IMR-90 (cell line): Measurements from ENCODE around the gene NR2F1. TPM values are rescaled to one million over a fixed set of nuclear protein-coding genes. Genes with fewer than 3 reads are reported as not detected.

Experiments
- ATAC-seq: fragments of 200-7000 bp; cut with Tn5 transposase; 2 replicates; pipeline ENCODE4 v1.9.1; 2020; ENCODE audit warnings: low read depth, mild to moderate bottlenecking, moderate library complexity
- BruUV-seq: library from RNA; stranded (reverse); fragments of 400-500 nt; replicated peaks from 2 replicates; lab custom pipeline; 2021; lab: Mats Ljungman, UMichigan
- CTCF ChIA-PET: fragments of 300-600 bp; formaldehyde crosslinking; extraction: SDS; loops from one replicate; lab custom pipeline; 2021; ENCODE audit warnings: antibody characterized with exemption; lab: Yijun Ruan, JAX
- POLR2A ChIA-PET: fragments of 300-600 bp; sonication (Branson Sonifier 250); formaldehyde crosslinking; loops from one replicate; lab custom pipeline; 2022; ENCODE audit warnings: antibody characterized with exemption; ENCODE audit not compliant: unreplicated experiment; lab: Charles Lee
- DNase-seq: peaks from one replicate; pipeline ENCODE4 v3.0.0; 2013
- H2AFZ ChIP-seq: replicated peaks from 2 replicates; pipeline ENCODE3; 2013; ENCODE audit warnings: low read length, mild to moderate bottlenecking; ENCODE audit not compliant: poor library complexity
- H2AK5ac ChIP-seq: 2 replicates; pipeline ENCODE4 v1.6.1; 2013; ENCODE audit warnings: low read depth, low read length, inconsistent platforms
- H2AK9ac ChIP-seq: replicated peaks from 2 replicates; pipeline ENCODE3; 2013; ENCODE audit warnings: mild to moderate bottlenecking, low read depth, low read length, moderate library complexity; ENCODE audit not compliant: poor library complexity
- H2BK120ac ChIP-seq: 2 replicates; pipeline ENCODE4 v1.6.1; 2013; ENCODE audit warnings: low read depth, low read length, inconsistent platforms
- H2BK15ac ChIP-seq: 3 replicates; pipeline ENCODE4 v1.6.1; 2013; ENCODE audit warnings: low read depth, low read length, inconsistent platforms
- H2BK20ac ChIP-seq: 2 replicates; pipeline ENCODE4 v1.6.1; 2013; ENCODE audit warnings: low read depth, mild to moderate bottlenecking, inconsistent platforms, low read length, moderate library complexity
- H2BK5ac ChIP-seq: 2 replicates; pipeline ENCODE4 v1.6.1; 2013; ENCODE audit warnings: mild to moderate bottlenecking, low read depth, low read length, inconsistent platforms; ENCODE audit not compliant: poor library complexity, severe bottlenecking
- H3K14ac ChIP-seq: replicated peaks from 2 replicates; pipeline ENCODE4 v1.6.1; 2013; ENCODE audit warnings: low read depth, low read length, inconsistent platforms
- H3K18ac ChIP-seq: 2 replicates; pipeline ENCODE4 v1.6.1; 2013; ENCODE audit warnings: low read depth, low read length, control low read depth
- H3K23ac ChIP-seq: 2 replicates; pipeline ENCODE4 v1.6.1; 2013; ENCODE audit warnings: low read depth, low read length, inconsistent platforms
- H3K27ac ChIP-seq: 2 replicates; pipeline ENCODE4 v1.5.1; 2013; ENCODE audit warnings: mild to moderate bottlenecking, control low read depth, low read length; ENCODE audit not compliant: insufficient read depth
- H3K27me3 ChIP-seq: 2 replicates; pipeline ENCODE4 v1.6.1; 2013; ENCODE audit warnings: low read length; ENCODE audit not compliant: control insufficient read depth, insufficient read depth
- H3K36me3 ChIP-seq: 2 replicates; pipeline ENCODE4 v1.6.1; 2013; ENCODE audit warnings: low read length, mixed read lengths; ENCODE audit not compliant: control insufficient read depth, insufficient read depth
- H3K4ac ChIP-seq: 2 replicates; pipeline ENCODE4 v1.6.1; 2013; ENCODE audit warnings: low read depth, low read length, inconsistent platforms
- H3K4me1 ChIP-seq: 2 replicates; pipeline ENCODE4 v1.6.1; 2013; ENCODE audit warnings: low read length, mixed read lengths; ENCODE audit not compliant: control insufficient read depth, insufficient read depth
- H3K4me2 ChIP-seq: 2 replicates; pipeline ENCODE4 v1.6.1; 2013; ENCODE audit warnings: low read depth, mild to moderate bottlenecking, control low read depth, low read length, moderate library complexity
- H3K4me3 ChIP-seq: 2 replicates; pipeline ENCODE4 v1.5.1; 2013; ENCODE audit warnings: low read depth, mild to moderate bottlenecking, control low read depth, low read length, moderate library complexity; ENCODE audit not compliant: insufficient read depth
- H3K56ac ChIP-seq: 2 replicates; pipeline ENCODE4 v1.6.1; 2013; ENCODE audit warnings: low read length, inconsistent platforms; ENCODE audit not compliant: insufficient read depth; ENCODE audit errors: extremely low read depth
- H3K79me1 ChIP-seq, 2 experiments: 2 replicates each; pipeline ENCODE4 v1.6.1; 2013; ENCODE audit warnings: low read length in 2 of 2, inconsistent platforms in 1 of 2, low read depth in 1 of 2
- H3K9ac ChIP-seq: 2 replicates; pipeline ENCODE4 v1.6.1; 2013; ENCODE audit warnings: low read depth, low read length, control low read depth
- H3K9me1 ChIP-seq: 2 replicates; pipeline ENCODE4 v1.6.1; 2013; ENCODE audit warnings: low read length, inconsistent platforms; ENCODE audit not compliant: insufficient read depth
- H3K9me3 ChIP-seq: 2 replicates; pipeline ENCODE4 v1.6.1; 2013; ENCODE audit warnings: low read length; ENCODE audit not compliant: control insufficient read depth, insufficient read depth
- H4K20me1 ChIP-seq: 2 replicates; pipeline ENCODE4 v1.6.1; 2013; ENCODE audit warnings: low read length, inconsistent platforms; ENCODE audit not compliant: insufficient read depth
- H4K5ac ChIP-seq: 2 replicates; pipeline ENCODE4 v1.6.1; 2013; ENCODE audit warnings: mild to moderate bottlenecking, low read depth, low read length, control low read depth
- H4K8ac ChIP-seq, 2 experiments: 2 replicates each; pipeline ENCODE4 v1.6.1; 2013; ENCODE audit warnings: low read depth in 2 of 2, low read length in 2 of 2, control low read depth in 1 of 2, inconsistent platforms in 1 of 2
- H4K91ac ChIP-seq: 2 replicates; pipeline ENCODE4 v1.6.1; 2013; ENCODE audit warnings: low read depth, low read length, inconsistent platforms; ENCODE audit not compliant: insufficient read depth
- BHLHE40 ChIP-seq: fragments of 150-350 bp; IDR thresholded peaks from 2 replicates; pipeline ENCODE4 v1.6.1; 2016; ENCODE audit warnings: mild to moderate bottlenecking, low read depth, low read length
- CEBPB ChIP-seq: IDR thresholded peaks from 2 replicates; pipeline ENCODE4 v1.6.1; 2012; ENCODE audit warnings: low read depth, low read length, improper control_type of control experiment
- CHD1 ChIP-seq: IDR thresholded peaks from 2 replicates; pipeline ENCODE4 v1.6.1; 2012; ENCODE audit warnings: low read depth, low read length, improper control_type of control experiment
- CTCF ChIP-seq: conservative IDR thresholded peaks from 2 replicates; pipeline ENCODE4 v1.5.1; 2012; ENCODE audit warnings: mild to moderate bottlenecking, low read depth, low read length, improper control_type of control experiment
- ELK1 ChIP-seq: fragments of 150-350 bp; IDR thresholded peaks from 2 replicates; pipeline ENCODE4 v1.6.1; 2016; ENCODE audit warnings: low read depth, mild to moderate bottlenecking, low read length, moderate library complexity, borderline replicate concordance
- FOS ChIP-seq: fragments of 150-350 bp; IDR thresholded peaks from 2 replicates; pipeline ENCODE4 v1.6.1; 2016; ENCODE audit warnings: low read depth, low read length
- MAFK ChIP-seq: IDR thresholded peaks from 2 replicates; pipeline ENCODE4 v1.6.1; 2012; ENCODE audit warnings: low read depth, low read length, improper control_type of control experiment
- MAZ ChIP-seq: IDR thresholded peaks from 2 replicates; pipeline ENCODE4 v1.6.1; 2012; ENCODE audit warnings: low read depth, mild to moderate bottlenecking, low read length, improper control_type of control experiment, moderate library complexity, borderline replicate concordance
- NFE2L2 ChIP-seq: fragments of 150-350 bp; IDR thresholded peaks from 2 replicates; pipeline ENCODE4 v1.6.1; 2016; ENCODE audit warnings: low read depth, mild to moderate bottlenecking, low read length
- POLR2A ChIP-seq: IDR thresholded peaks from 2 replicates; pipeline ENCODE4 v1.6.1; 2012; ENCODE audit warnings: mild to moderate bottlenecking, low read depth, low read length
- RCOR1 ChIP-seq: IDR thresholded peaks from 2 replicates; pipeline ENCODE4 v1.6.1; 2012; ENCODE audit warnings: mild to moderate bottlenecking, low read length, improper control_type of control experiment; ENCODE audit not compliant: insufficient replicate concordance
- RFX5 ChIP-seq: IDR thresholded peaks from 2 replicates; pipeline ENCODE4 v1.8.0; 2012; ENCODE audit warnings: low read depth, mild to moderate bottlenecking, low read length, moderate library complexity
- USF2 ChIP-seq: fragments of 150-350 bp; IDR thresholded peaks from 2 replicates; pipeline ENCODE4 v1.6.1; 2017; ENCODE audit warnings: mild to moderate bottlenecking, antibody characterized with exemption, low read length, low read depth
- WGBS, 2 experiments: methylation state at CpG; one replicate each; pipeline versions ENCODE4 v1.1.5 to v1.1.7; 2013; ENCODE audit warnings: missing lambda C conversion rate in 2 of 2; ENCODE audit not compliant: insufficient read length in 1 of 2; ENCODE audit errors: extremely low coverage in 2 of 2; 5-methylcytosine and 5-hydroxymethylcytosine counted together
- dilution Hi-C: fragments of 300-500 bp; cut with HindIII; formaldehyde crosslinking; loops from one replicate; pipeline ENCODE4 v1.14.3; 2018; ENCODE audit warnings: low sequenced_read_pairs; ENCODE audit not compliant: unreplicated experiment
- in situ Hi-C: fragments of 300-500 bp; cut with MboI; formaldehyde crosslinking; loops from 3 replicates; pipeline ENCODE4 v1.14.3; 2019; ENCODE audit warnings: low sequenced_read_pairs, inconsistent platforms, mixed read lengths
- intact Hi-C: fragments of 100-400 bp; cut with micrococcal nuclease; formaldehyde crosslinking; loops from 2 replicates; pipeline ENCODE4 v1.10.0; 2022
- polyA plus RNA-seq, 3 experiments: library from polyadenylated mRNA; depleted of rRNA; stranded (reverse); fragments of >200 nt; gene quantifications; 2 replicates each; pipeline ENCODE4 v1.2.3, GENCODE V29; 2012; ENCODE audit warnings: low replicate concordance in 1 of 3
- total RNA-seq: library from RNA; depleted of rRNA; stranded (reverse); fragments of >200 nt; gene quantifications from 2 replicates; pipeline ENCODE4 v1.2.3, GENCODE V29; 2012

NR2F1 gene
- total and polyA plus RNA-seq, 2 of the 4 experiments (the other 2 are of a cell fraction), result 19.0 to 160 TPM

GRCh38 chr5:93594591-93595419 is 11.8 kb downstream of the NR2F1 start:
- Histone ChIP-seq H3K79me1 (peaks cover 5 to 33% of the 10 kb centered on the region in 2 experiments; a peak in 2 of 4 replicates), H3K36me3 (peaks cover 39% of the 10 kb centered on the region), H3K9ac (no peak overlapping the region), H3K4me1 (peaks cover 33% of the 10 kb centered on the region), H2BK20ac (no peak overlapping the region), H4K5ac (peak overlapping the region; percentile 12; the same call in 1 of the 2 replicates), H2BK5ac (no peak overlapping the region), H3K23ac (0 out of 2 replicates have a peak overlapping the region, but pooled peaks have one; percentile 31), H3K56ac (no peak overlapping the region), H2AK5ac (no peak overlapping the region; the same call in 1 of the 2 replicates), H2BK15ac (no peak overlapping the region), H3K27ac (peak overlapping the region; percentile 7; the same call in 1 of the 2 replicates), H3K27me3 (no peaks in the 10 kb centered on the region), H4K8ac (0 out of 4 replicates have a peak overlapping the region, but pooled peaks of 1 of the 2 experiments have one; percentile 16), H4K20me1 (peaks cover 11% of the 10 kb centered on the region), H3K9me1 (peaks cover 11% of the 10 kb centered on the region; the same call in 1 of the 2 replicates), H3K4ac (no peak overlapping the region), H3K18ac (no peak overlapping the region; the same call in 1 of the 2 replicates), H3K4me3 (no peak overlapping the region), H2BK120ac (no peak overlapping the region), H3K14ac (no peak overlapping the region), H3K9me3 (no peaks in the 10 kb centered on the region), H2AK9ac (peak overlapping the region; percentile 26), H2AFZ (peak overlapping the region; percentile 27), H3K4me2 (no peak overlapping the region), H4K91ac (peak overlapping the region; percentile 33; the same call in 1 of the 2 replicates)
- DNase-seq (no peak), ATAC-seq (no peak)
- dilution Hi-C loops (no loop called here), in situ Hi-C loops (loop anchor here (25.0 kb wide), 2 partner anchors 683 to 1283 kb away; no protein-coding TSS in a partner anchor), intact Hi-C loops (loop anchor here (5.0 kb wide), 1 partner anchor 1953 kb away; no protein-coding TSS in a partner anchor)
- 57% methylated on average over 2 of the region's 37 CpGs; no CpG with 5 or more reads in 1 of the 2 experiments for WGBS, 2 experiments
- ChIA-PET CTCF (no interaction called here), POLR2A (interaction anchor here (0.6 kb wide), 1 partner anchor 1109 kb away, joined by 3 read pairs; no protein-coding TSS in a partner anchor)
- BruUV-seq, result no TSS peak
- TF ChIP-seq NFE2L2 (no peak), ELK1 (no peak), FOS (no peak), USF2 (no peak), CHD1 (no peak), CEBPB (no peak), RFX5 (no peak), MAFK (no peak), MAZ (no peak), BHLHE40 (no peak), CTCF (no peak), RCOR1 (no peak), POLR2A (no peak)
